Astrocyte (in vitro differentiated cells and primary cell): ENCODE results near the gene ISLR. TPM values are rescaled to one million over a fixed set of nuclear protein-coding genes. Genes with fewer than 3 reads are reported as not detected.

Source experiments
- DNase-seq: peaks from one replicate; pipeline ENCODE4 v3.0.0-alpha.2; 2010; ENCODE audit warnings: low read depth
- FAIRE-seq: peaks from 2 replicates; lab custom pipeline; 2011; peaks lifted over from hg19 to GRCh38; lab: Jason Lieb, UNC
- H2AFZ ChIP-seq: 2 replicates; pipeline ENCODE4 v1.6.0; 2012; ENCODE audit warnings: low read depth, low read length, inconsistent platforms
- H3K27ac ChIP-seq: 2 replicates; pipeline ENCODE4 v1.5.1; 2011; ENCODE audit warnings: low read depth, low read length, inconsistent platforms
- H3K27me3 ChIP-seq: 2 replicates; pipeline ENCODE4 v1.6.0; 2011; ENCODE audit warnings: low read length, inconsistent platforms; ENCODE audit not compliant: insufficient read depth
- H3K36me3 ChIP-seq: 2 replicates; pipeline ENCODE4 v1.5.1; 2011; ENCODE audit warnings: low read length, inconsistent platforms; ENCODE audit not compliant: insufficient read depth
- H3K4me1 ChIP-seq: 2 replicates; pipeline ENCODE4 v1.5.1; 2011; ENCODE audit warnings: low read length, inconsistent platforms; ENCODE audit not compliant: insufficient read depth
- H3K4me2 ChIP-seq: 2 replicates; pipeline ENCODE4 v1.6.0; 2012; ENCODE audit warnings: low read length, inconsistent platforms
- H3K4me3 ChIP-seq: 2 replicates; pipeline ENCODE4 v1.5.1; 2011; ENCODE audit warnings: low read depth, mild to moderate bottlenecking, low read length, inconsistent platforms; ENCODE audit not compliant: insufficient read depth
- H3K79me2 ChIP-seq: 2 replicates; pipeline ENCODE4 v1.6.0; 2012; ENCODE audit warnings: mild to moderate bottlenecking, low read length, inconsistent platforms; ENCODE audit not compliant: insufficient read depth
- H3K9ac ChIP-seq: 2 replicates; pipeline ENCODE4 v1.6.0; 2012; ENCODE audit warnings: mild to moderate bottlenecking, low read length, inconsistent platforms
- H3K9me3 ChIP-seq: 2 replicates; pipeline ENCODE4 v1.5.1; 2012; ENCODE audit warnings: low read depth, mild to moderate bottlenecking, low read length, inconsistent platforms; ENCODE audit not compliant: insufficient read depth
- H4K20me1 ChIP-seq: 2 replicates; pipeline ENCODE4 v1.6.0; 2012; ENCODE audit warnings: low read length, inconsistent platforms; ENCODE audit not compliant: insufficient read depth
- H3K27ac Mint-ChIP-seq: one replicate; pipeline ENCODE4 v1.8.0; 2021; ENCODE audit warnings: mild to moderate bottlenecking, mixed read lengths; ENCODE audit not compliant: unreplicated experiment
- H3K27me3 Mint-ChIP-seq: one replicate; pipeline ENCODE4 v1.8.0; 2021; ENCODE audit warnings: low read depth, mixed read lengths; ENCODE audit not compliant: unreplicated experiment
- H3K36me3 Mint-ChIP-seq: one replicate; pipeline ENCODE4 v1.8.0; 2021; ENCODE audit warnings: low read depth, mixed read lengths; ENCODE audit not compliant: unreplicated experiment
- H3K4me1 Mint-ChIP-seq: one replicate; pipeline ENCODE4 v1.8.0; 2021; ENCODE audit warnings: low read depth, mixed read lengths; ENCODE audit not compliant: unreplicated experiment
- H3K4me3 Mint-ChIP-seq: one replicate; pipeline ENCODE4 v1.8.0; 2021; ENCODE audit warnings: mild to moderate bottlenecking, moderate library complexity, mixed read lengths; ENCODE audit not compliant: unreplicated experiment
- H3K9me3 Mint-ChIP-seq: one replicate; pipeline ENCODE4 v1.8.0; 2021; ENCODE audit warnings: mild to moderate bottlenecking, mixed read lengths; ENCODE audit not compliant: unreplicated experiment
- EZH2 ChIP-seq: IDR thresholded peaks from 2 replicates; pipeline ENCODE4 v1.6.1; 2012; ENCODE audit warnings: mild to moderate bottlenecking, low read length, inconsistent platforms; ENCODE audit not compliant: insufficient read depth
- total RNA-seq: library from RNA; stranded (reverse); gene quantifications from 2 replicates; pipeline ENCODE4 v1.2.1, GENCODE V29; 2021
- TF ChIP-seq, protein P1 (sequence below): IDR thresholded peaks from 2 replicates; pipeline ENCODE4 v1.5.1; 2011; ENCODE audit warnings: low read depth, mild to moderate bottlenecking, inconsistent platforms, low read length, moderate library complexity; ENCODE audit not compliant: insufficient read depth

ISLR gene
- total RNA-seq, 1 donor from 2014 or later, result 1.6 TPM

DNA sequence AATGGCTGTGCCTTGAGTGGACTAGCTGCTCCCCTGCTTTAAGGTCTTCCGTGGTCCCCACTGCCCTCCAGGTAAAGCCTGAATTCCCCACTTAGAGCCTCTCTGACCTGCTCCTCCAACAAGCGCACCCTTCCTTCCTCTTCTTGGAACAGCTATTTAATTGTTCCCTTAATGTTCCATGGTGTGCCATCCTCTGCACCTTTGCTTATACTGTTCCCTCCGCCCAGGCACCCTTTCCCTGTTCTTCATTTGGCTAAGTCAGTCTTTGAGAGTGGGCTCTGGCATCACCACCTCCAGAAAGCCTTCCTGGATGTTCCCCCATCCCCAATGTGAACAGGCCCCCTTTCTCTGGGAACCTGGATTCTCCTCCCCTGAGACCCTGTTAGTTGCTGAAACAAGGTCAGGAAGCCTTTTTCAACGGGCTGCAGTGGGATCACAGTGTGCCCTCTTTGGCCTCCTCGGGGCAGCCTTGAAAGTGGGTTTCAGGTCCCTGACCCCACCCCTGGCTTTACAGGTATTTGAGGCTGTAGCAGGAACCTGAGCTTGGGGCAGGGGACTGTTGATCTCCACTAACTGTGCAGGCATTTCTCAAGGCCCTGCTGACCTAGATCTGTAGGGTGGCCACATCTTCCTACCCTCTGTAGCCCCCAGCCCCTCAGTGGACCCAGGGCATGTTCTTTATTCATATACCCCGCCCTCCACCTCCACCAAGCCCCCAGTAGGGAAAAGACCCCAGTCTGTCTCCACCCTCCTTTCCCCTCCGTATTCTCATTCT lies 5.0 kb downstream of the ISLR start:
- DNase-seq, result no peak
- no peaks in the 10 kb centered on the region for H3K9me3 ChIP-seq
- no peaks in the 10 kb centered on the region for H3K36me3 ChIP-seq
- Mint-ChIP-seq H3K36me3 (peaks cover 6% of the 10 kb centered on the region), H3K27ac (peak overlapping the region; percentile 78), H3K9me3 (peaks cover 9% of the 10 kb centered on the region), H3K4me1 (peaks cover 36% of the 10 kb centered on the region), H3K4me3 (peak overlapping the region; percentile 37), H3K27me3 (peaks cover 26% of the 10 kb centered on the region)
- peak overlapping the region; percentile 83 for H3K27ac ChIP-seq
- no peaks in the 10 kb centered on the region for H3K79me2 ChIP-seq
- H2AFZ ChIP-seq, result no peak overlapping the region
- H3K27me3 ChIP-seq, result no peaks in the 10 kb centered on the region
- peak overlapping the region; percentile 71 for H3K9ac ChIP-seq
- no peak for TF ChIP-seq EZH2
- TF ChIP-seq, protein P1, sequence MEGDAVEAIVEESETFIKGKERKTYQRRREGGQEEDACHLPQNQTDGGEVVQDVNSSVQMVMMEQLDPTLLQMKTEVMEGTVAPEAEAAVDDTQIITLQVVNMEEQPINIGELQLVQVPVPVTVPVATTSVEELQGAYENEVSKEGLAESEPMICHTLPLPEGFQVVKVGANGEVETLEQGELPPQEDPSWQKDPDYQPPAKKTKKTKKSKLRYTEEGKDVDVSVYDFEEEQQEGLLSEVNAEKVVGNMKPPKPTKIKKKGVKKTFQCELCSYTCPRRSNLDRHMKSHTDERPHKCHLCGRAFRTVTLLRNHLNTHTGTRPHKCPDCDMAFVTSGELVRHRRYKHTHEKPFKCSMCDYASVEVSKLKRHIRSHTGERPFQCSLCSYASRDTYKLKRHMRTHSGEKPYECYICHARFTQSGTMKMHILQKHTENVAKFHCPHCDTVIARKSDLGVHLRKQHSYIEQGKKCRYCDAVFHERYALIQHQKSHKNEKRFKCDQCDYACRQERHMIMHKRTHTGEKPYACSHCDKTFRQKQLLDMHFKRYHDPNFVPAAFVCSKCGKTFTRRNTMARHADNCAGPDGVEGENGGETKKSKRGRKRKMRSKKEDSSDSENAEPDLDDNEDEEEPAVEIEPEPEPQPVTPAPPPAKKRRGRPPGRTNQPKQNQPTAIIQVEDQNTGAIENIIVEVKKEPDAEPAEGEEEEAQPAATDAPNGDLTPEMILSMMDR, result no peak
- peak overlapping the region; percentile 62 for H3K4me2 ChIP-seq
- peaks cover 59% of the 10 kb centered on the region for H3K4me1 ChIP-seq
- H3K4me3 ChIP-seq, result no peak overlapping the region
- no peaks in the 10 kb centered on the region for H4K20me1 ChIP-seq
- FAIRE-seq, result no peak

DNA sequence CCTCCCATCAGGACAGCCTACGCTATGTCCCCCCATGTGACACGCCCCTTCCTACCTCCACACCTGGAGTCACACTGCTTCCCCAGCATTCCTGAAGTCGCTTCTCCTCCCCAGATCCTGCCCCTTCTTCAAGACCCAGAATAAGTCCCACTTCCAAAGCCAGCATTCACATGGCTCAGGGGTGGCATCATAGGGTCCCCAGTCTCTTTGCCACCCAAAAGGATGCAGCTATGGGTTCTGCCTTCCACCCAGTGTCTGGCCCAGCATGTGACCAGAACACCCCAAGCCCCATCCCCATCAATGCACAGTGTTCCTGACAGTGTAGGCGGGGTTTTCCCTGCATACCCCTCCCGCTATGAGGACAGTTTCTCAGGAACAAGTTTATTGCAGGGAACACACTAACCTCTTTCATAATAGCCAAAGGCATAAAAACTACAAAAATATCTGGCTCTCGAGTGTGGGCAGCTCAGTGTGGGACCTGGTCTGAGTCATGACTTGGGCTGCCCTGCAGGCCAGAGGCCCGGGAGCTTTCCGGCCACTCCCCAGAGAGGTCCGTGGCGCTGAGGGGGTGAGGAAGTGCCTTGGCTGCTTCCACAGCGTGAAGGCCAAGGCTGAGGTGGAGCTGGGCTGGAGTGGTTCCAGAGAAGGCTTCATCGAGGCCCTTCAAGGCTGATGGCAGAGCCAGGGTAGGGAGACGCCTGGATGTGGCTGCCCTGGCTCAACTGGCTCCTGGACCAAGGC lies 5.8 kb downstream of the ISLR start:
- H3K36me3 ChIP-seq, result no peaks in the 10 kb centered on the region
- peaks cover 6% of the 10 kb centered on the region for H3K36me3 Mint-ChIP-seq
- peak overlapping the region; percentile 37 for H3K4me3 Mint-ChIP-seq
- peak overlapping the region; percentile 83 for H3K27ac ChIP-seq
- no peaks in the 10 kb centered on the region for H3K9me3 ChIP-seq
- no peaks in the 10 kb centered on the region for H4K20me1 ChIP-seq
- peak; percentile 92 for DNase-seq
- peak; percentile 82 for FAIRE-seq
- no peak overlapping the region for H2AFZ ChIP-seq
- peak overlapping the region; percentile 89 for H3K27ac Mint-ChIP-seq
- H3K4me3 ChIP-seq, result no peak overlapping the region
- no peaks in the 10 kb centered on the region for H3K79me2 ChIP-seq
- H3K9me3 Mint-ChIP-seq, result peaks cover 9% of the 10 kb centered on the region
- peaks cover 52% of the 10 kb centered on the region for H3K4me1 ChIP-seq
- peak overlapping the region; percentile 71 for H3K9ac ChIP-seq
- H3K4me1 Mint-ChIP-seq, result peaks cover 36% of the 10 kb centered on the region
- no peaks in the 10 kb centered on the region for H3K27me3 ChIP-seq
- peaks cover 31% of the 10 kb centered on the region for H3K27me3 Mint-ChIP-seq
- H3K4me2 ChIP-seq, result peak overlapping the region; percentile 62
- no peak for TF ChIP-seq EZH2
- TF ChIP-seq, protein P1, result no peak
